Tibial artery (tissue), 4 donors: ENCODE results near the gene PCDHGA2.
"Not testable (repeated sequence)": the region's sequence is repeated elsewhere in the genome, so short reads cannot be mapped to it uniquely, and the experiment has no call there.

Experiments
- DNase-seq, 2 donors: peaks; one replicate each; pipeline ENCODE4 v3.0.0-alpha.2; 2019
- H3K27ac ChIP-seq, 2 donors: fragments of 200-600 bp; sonication (generic) in 1 of 2; 1 replicate in 1 of 2; 2 replicates in 1 of 2; pipeline ENCODE4 v1.5.1; 2018 to 2019; ENCODE audit warnings: mild to moderate bottlenecking in 1 of 2
- H3K27me3 ChIP-seq, 2 donors: fragments of 200-600 bp; sonication (generic) in 1 of 2; one replicate each; pipeline versions ENCODE4 v1.5.1 to v1.6.0; 2016 to 2019
- H3K36me3 ChIP-seq, 3 donors: fragments of 200-600 bp; sonication (generic) in 2 of 3; one replicate each; pipeline ENCODE4 v1.5.1; 2016 to 2019; ENCODE audit warnings: mild to moderate bottlenecking in 2 of 3
- H3K4me1 ChIP-seq, 4 donors: fragments of 200-600 bp; sonication (generic) in 2 of 4; 1 replicate in 3 of 4; 2 replicates in 1 of 4; pipeline ENCODE4 v1.5.1; 2016 to 2019
- H3K4me3 ChIP-seq, 2 donors: fragments of 200-600 bp; sonication (generic) in 1 of 2; 1 replicate in 1 of 2; 2 replicates in 1 of 2; pipeline ENCODE4 v1.5.1; 2018 to 2019; ENCODE audit warnings: mild to moderate bottlenecking in 2 of 2
- H3K9me3 ChIP-seq, 3 donors: fragments of 200-600 bp; sonication (generic) in 1 of 3; one replicate each; pipeline ENCODE4 v1.5.1; 2016 to 2019
- CTCF ChIP-seq, 2 experiments: fragments of 200-600 bp in 1 of 2; fragments of 450-650 bp in 1 of 2; IDR thresholded peaks; one replicate each; pipeline ENCODE4 v1.5.1; 2017 to 2019; ENCODE audit warnings: antibody characterized with exemption in 2 of 2, mild to moderate bottlenecking in 1 of 2, moderate library complexity in 1 of 2
- intact Hi-C: fragments of 100-400 bp; cut with DNase I; formaldehyde crosslinking; loops from one replicate; pipeline ENCODE4 v1.15.0; 2023; ENCODE audit warnings: low total_unique reads

PCDHGA2 gene

GRCh38 chr5:141371572-141372475, 33.3 kb downstream of the PCDHGA2 start:
- peaks cover 0 to 57% (median 53%) of the 10 kb centered on the region in 3 donors for H3K36me3 ChIP-seq
- no peak for TF ChIP-seq CTCF (IDR thresholded peaks at IDR 0.05)
- no peaks in the 10 kb centered on the region for H3K27me3 ChIP-seq
- H3K4me3 ChIP-seq: no peak overlapping the region
- no peaks in the 10 kb centered on the region for H3K4me1 ChIP-seq
- H3K9me3 ChIP-seq: peaks cover 6 to 99% (median 90%) of the 10 kb centered on the region in 3 donors
- DNase-seq: no peak
- no peak overlapping the region for H3K27ac ChIP-seq
- intact Hi-C loops: no loop called here

DNA sequence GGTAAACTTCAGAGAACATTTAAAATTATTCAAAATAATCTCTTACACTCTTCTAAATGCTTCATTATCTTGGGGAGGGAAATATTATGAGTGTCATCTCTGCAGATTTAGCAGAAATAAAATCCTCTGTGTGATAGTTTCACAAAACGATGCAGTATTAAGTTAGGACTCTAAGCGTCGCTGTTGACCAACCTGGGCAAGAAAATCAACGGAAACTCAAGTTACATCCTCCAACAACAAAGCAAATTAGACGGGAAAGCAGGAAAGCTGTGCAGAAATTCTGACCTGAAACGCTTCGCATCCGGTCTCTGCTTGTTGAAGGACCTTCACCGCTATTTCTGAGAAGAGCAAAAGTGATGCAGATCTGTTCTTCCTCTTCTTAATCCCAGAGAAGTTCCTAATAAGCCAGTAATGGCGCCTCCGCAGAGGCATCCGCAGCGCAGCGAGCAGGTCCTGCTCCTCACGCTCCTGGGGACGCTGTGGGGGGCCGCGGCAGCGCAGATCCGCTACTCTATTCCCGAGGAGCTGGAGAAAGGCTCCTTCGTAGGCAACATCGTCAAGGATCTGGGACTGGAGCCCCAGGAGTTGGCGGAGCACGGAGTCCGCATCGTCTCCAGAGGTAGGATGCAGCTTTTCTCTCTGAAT, 35.2 kb downstream of the PCDHGA2 start, which contains the start of gene PCDHGA6:
TSS of gene PCDHGA6 (plus strand) at position 219 of the 645 bp plus-strand sequence. CDS start at position 412, 193 bp downstream.
- no peak for DNase-seq
- intact Hi-C loops: no loop called here
- H3K27ac ChIP-seq: no peak within 1 kb of the TSS
- peaks cover 0 to 71% (median 70%) of the 10 kb centered on the region in 3 donors for H3K36me3 ChIP-seq
- peak within 1 kb of the TSS; percentile 21 to 30 for H3K4me3 ChIP-seq
- no peaks in the 10 kb centered on the region for H3K4me1 ChIP-seq
- H3K27me3 ChIP-seq: no peaks in the 10 kb centered on the region
- H3K9me3 ChIP-seq: peaks cover 6 to 100% (median 95%) of the 10 kb centered on the region in 3 donors
- TF ChIP-seq CTCF (IDR thresholded peaks at IDR 0.05): peak in 1 of 2 experiments; percentile 25

GRCh38 chr5:141374627-141375026, 36.1 kb downstream of the PCDHGA2 start:
- H3K9me3 ChIP-seq: peaks cover 6 to 100% (median 87%) of the 10 kb centered on the region in 3 donors
- no peak for DNase-seq
- no peaks in the 10 kb centered on the region for H3K27me3 ChIP-seq
- no peak overlapping the region for H3K27ac ChIP-seq
- H3K4me1 ChIP-seq: no peaks in the 10 kb centered on the region
- no peak overlapping the region for H3K4me3 ChIP-seq
- TF ChIP-seq CTCF (IDR thresholded peaks at IDR 0.05): no peak
- H3K36me3 ChIP-seq: peaks cover 0 to 78% (median 71%) of the 10 kb centered on the region in 3 donors
- intact Hi-C loops: no loop called here

GRCh38 chr5:141375444-141376155, 37.0 kb downstream of the PCDHGA2 start:
- H3K4me3 ChIP-seq, H3K27me3 ChIP-seq, intact Hi-C loops, H3K27ac ChIP-seq, H3K4me1 ChIP-seq, DNase-seq: not testable (repeated sequence)
- peaks cover 6 to 100% (median 85%) of the 10 kb centered on the region in 3 donors for H3K9me3 ChIP-seq
- peaks cover 0 to 75% (median 63%) of the 10 kb centered on the region in 3 donors for H3K36me3 ChIP-seq

DNA sequence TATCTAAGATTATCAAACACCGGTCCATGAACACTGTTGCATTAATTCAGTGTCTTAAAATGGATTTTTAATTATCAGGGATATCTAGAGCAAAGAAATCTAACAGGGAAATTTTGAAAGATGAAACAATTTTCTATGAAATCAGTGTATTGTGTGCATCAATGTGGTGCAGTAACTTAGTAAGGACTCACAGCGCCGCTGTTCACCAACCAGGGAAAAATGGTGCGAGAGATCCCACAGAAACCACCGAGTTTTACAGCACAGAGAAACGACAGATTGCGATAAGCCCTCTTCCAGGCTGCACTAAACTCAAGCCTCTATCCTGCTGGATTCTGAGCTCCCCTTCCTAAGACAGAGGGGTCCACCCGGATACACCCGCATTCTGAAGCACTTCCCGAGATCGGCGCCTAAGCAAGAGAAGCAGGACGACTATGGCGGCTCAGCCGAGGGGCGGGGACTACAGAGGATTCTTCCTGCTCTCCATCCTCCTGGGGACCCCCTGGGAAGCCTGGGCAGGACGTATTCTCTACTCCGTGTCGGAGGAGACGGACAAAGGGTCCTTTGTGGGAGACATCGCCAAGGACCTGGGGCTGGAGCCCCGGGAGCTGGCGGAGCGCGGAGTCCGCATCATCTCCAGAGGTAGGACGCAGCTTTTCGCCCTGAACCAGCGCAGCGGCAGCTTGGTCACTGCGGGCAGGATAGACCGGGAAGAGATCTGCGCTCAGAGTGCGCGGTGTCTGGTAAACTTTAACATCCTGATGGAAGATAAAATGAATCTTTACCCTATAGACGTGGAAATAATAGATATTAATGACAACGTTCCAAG, 44.1 kb downstream of the PCDHGA2 start, which contains the start of gene PCDHGA7:
TSS of gene PCDHGA7 (plus strand) at position 274 of the 826 bp plus-strand sequence. CDS start at position 432, 158 bp downstream.
- Histone ChIP-seq H3K36me3 (peaks cover 4 to 70% (median 68%) of the 10 kb centered on the region in 3 donors), H3K9me3 (peaks cover 37 to 100% (median 80%) of the 10 kb centered on the region in 3 donors), H3K27me3 (no peaks in the 10 kb centered on the region), H3K27ac (no peak within 1 kb of the TSS), H3K4me3 (peak within 1 kb of the TSS; percentile 13 to 29), H3K4me1 (no peaks in the 10 kb centered on the region)
- peak in 1 of 2 experiments; percentile 10 for TF ChIP-seq CTCF (IDR thresholded peaks at IDR 0.05)
- intact Hi-C loops: no loop called here
- DNase-seq: no peak
